NCI-H1092 (cell line): ENCODE data around the gene AKT3.

Experiments
- DNase-seq: peaks from one replicate; lab custom pipeline; 2025; lab: John Stamatoyannopoulos, UW

Gene AKT3

GRCh38 chr1:243507001-243507671, 342.9 kb downstream of the AKT3 start:
- DNase-seq, result no peak

GRCh38 chr1:243505986-243506689, 343.9 kb downstream of the AKT3 start:
- no peak for DNase-seq

GRCh38 chr1:243503155-243503554, 346.9 kb downstream of the AKT3 start:
- DNase-seq, result no peak

GRCh38 chr1:243501002-243501401, 349.0 kb downstream of the AKT3 start:
- no peak for DNase-seq

GRCh38 chr1:243500512-243500911, 349.5 kb downstream of the AKT3 start:
- no peak for DNase-seq

GRCh38 chr1:243499711-243500110, 350.3 kb downstream of the AKT3 start:
- DNase-seq, result no peak

GRCh38 chr1:243499248-243499647, 350.8 kb downstream of the AKT3 start:
- DNase-seq, result no peak

GRCh38 chr1:243497939-243498681, 351.9 kb downstream of the AKT3 start:
- DNase-seq, result no peak

GRCh38 chr1:243496806-243497205, 353.2 kb downstream of the AKT3 start:
- no peak for DNase-seq

GRCh38 chr1:243496187-243496646, 353.8 kb downstream of the AKT3 start:
- DNase-seq, result no peak

- no peak for DNase-seq
Measured at GRCh38 chr1:243495442-243496186, 354.4 kb downstream of the AKT3 start.

- DNase-seq, result no peak
Measured at GRCh38 chr1:243494741-243495431, 355.2 kb downstream of the AKT3 start.

- DNase-seq, result no peak
Measured at GRCh38 chr1:243493156-243494129, 356.6 kb downstream of the AKT3 start.

- no peak for DNase-seq
Measured at GRCh38 chr1:243490748-243491686, 359.0 kb downstream of the AKT3 start.

GRCh38 chr1:243489681-243490546, 360.1 kb downstream of the AKT3 start:
- DNase-seq, result no peak

GRCh38 chr1:243489158-243489527, 360.9 kb downstream of the AKT3 start:
- DNase-seq, result no peak

- no peak for DNase-seq
Measured at GRCh38 chr1:243488459-243489157, 361.4 kb downstream of the AKT3 start.
